GM08714 (cell line): ENCODE measurements around the gene ACSM2B.
"Not testable (repeated sequence)": the region's sequence is repeated elsewhere in the genome, so short reads cannot be mapped to it uniquely, and the experiment has no call there.

Experiments used
- H3K4me3 ChIP-seq: fragments of 200-500 bp; sonication (Bioruptor generic); 2 replicates; pipeline ENCODE4 v1.5.1; 2014; ENCODE audit warnings: mild to moderate bottlenecking, low read length, inconsistent platforms
- ZNF274 ChIP-seq: IDR thresholded peaks from 2 replicates; pipeline ENCODE4 v1.6.1; 2012; ENCODE audit warnings: mild to moderate bottlenecking, low read depth, low read length

Gene ACSM2B

DNA sequence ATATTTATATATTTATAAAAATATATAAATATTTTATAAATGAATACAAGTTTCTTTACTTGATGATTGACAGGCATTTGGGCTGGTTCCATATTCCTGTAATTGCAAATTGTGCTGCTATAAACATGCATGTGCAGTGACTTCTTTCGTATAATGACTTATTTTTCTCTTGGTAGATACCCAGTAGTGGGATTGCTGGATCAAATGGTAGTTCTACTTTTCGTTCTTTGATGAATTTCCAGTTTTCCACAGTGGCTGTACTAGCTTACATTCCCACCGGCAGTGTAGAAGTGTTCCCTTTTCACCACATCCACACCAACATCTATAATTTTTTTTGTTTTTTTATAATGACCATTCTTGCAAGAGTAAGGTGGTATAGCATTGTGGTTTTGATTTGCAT is 7.8 kb downstream of the ACSM2B start:
- no peak for TF ChIP-seq ZNF274

GRCh38 chr16:20566864-20567263 is 9.3 kb downstream of the ACSM2B start:
- TF ChIP-seq ZNF274 = no peak
- H3K4me3 ChIP-seq = no peak overlapping the region

More for the DNA sequence above, 7.8 kb downstream of the ACSM2B start:
- H3K4me3 ChIP-seq = no peak overlapping the region

GRCh38 chr16:20565334-20565733 is 10.8 kb downstream of the ACSM2B start:
- H3K4me3 ChIP-seq = not testable (repeated sequence)

GRCh38 chr16:20564218-20564617 is 11.9 kb downstream of the ACSM2B start:
- not testable (repeated sequence) for H3K4me3 ChIP-seq

- not testable (repeated sequence) for H3K4me3 ChIP-seq
These were observed 20.5 kb downstream of the ACSM2B start for GRCh38 chr16:20555628-20556027.

DNA sequence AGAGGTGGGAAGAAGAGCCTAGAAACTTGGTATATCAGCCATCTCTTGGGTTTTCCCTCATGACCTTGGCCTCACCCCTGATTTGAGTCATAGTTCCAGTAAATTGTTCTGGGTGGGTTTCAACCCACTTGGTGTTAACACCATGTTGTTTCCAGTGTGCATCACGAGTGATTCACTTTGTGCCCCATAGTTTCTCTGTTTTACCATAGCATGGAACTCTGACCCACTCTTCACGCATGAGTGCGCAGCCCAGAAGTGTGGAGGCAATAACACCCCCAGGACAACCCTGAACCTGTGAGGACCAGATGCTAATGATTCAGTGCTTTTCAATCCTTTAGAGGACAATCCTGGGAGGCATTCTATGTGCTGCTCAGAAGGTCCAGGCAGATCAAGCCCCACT is 21.5 kb downstream of the ACSM2B start:
- H3K4me3 ChIP-seq = not testable (repeated sequence)

DNA sequence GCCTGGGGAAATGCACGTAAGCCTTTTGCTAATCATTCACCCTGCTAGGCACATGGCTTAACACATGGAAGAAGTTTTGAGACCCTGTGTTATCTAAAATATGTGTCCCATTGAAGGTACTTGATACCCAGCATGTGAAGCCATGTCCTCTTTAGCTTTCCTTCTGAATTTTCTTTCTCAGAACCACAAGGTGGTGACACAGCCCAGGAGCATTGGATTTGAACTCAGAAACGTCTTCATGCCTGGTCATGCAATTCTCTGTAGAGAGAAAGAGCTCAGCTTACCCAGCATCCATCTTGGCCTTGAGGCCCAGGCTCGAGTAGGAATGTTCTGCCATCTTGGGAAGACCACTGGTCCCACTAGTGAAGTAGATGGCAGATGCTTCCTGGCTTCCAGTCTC is 22.7 kb downstream of the ACSM2B start:
- H3K4me3 ChIP-seq = not testable (repeated sequence)

DNA sequence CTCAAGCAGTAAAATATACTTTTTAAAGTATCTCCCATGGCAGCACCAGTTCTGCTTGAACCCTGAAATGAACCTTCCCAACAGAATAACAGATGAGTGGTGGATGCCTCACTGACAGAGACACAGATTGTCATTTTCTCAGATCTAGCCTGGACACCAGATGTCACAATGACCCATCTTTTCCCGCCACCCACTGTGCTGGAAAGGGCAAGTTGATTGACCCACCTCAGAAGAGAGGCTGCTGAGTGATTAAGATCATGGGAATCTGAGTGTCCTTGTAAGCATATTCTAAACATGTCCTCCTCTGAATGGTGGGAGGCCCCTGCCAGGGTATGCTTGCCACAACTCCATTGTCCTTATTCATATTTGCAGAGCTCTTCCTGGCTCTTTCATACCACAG is 29.2 kb downstream of the ACSM2B start:
- H3K4me3 ChIP-seq = not testable (repeated sequence)

- H3K4me3 ChIP-seq = not testable (repeated sequence)
These were observed 29.8 kb downstream of the ACSM2B start for GRCh38 chr16:20546278-20546853.

DNA sequence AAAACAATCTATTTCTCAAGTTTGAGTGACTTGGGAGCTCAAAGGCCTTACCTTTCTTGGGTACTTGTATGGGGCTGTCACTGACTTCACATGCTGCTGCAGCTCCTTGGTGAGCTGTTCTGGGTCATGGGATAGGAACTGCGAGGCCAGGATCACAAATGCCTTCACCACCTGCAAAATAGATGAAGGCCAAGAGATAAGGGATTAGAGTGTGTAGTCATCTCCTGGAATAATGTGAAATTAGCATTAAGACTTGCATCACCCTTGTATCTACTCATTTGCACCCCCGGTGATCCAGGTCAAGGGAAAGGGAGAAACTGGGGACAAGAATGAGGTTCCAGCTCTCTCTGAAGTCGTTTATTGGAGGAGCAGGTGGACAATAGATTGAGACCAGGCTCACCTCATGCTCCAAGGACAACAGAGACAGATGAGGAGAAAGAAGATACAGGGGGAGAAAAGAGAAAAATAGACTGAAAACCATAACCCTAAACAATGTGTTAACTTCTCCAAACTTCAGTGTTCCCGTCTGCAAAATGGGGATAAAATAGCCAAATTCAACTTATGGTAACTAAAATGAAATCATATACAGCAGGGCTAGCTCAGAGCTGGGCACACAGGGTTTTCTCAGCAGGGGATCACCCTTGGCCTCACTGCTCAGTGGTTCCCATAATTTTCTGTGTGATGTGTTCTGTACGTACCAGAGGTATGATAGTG is 35.4 kb downstream of the ACSM2B start:
- not testable (repeated sequence) for H3K4me3 ChIP-seq

DNA sequence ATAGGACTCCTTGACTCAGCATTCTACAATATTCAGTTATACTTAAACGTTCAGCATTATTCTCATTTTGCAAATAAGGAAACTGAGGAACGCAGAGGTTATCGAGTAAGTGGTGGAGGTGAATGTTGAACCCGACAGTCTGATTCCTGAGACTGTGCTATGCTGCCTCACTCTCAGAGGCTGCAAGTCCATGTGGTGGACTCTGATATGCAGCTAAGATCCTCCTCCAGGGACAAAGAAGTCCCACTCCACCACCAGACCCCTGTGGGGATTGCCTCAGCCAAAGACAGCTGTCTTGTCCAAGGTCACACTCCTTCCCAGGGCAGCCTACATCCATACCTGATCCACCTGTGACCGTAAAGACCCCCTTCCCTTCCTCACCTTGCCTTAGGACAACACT is 37.5 kb downstream of the ACSM2B start:
- no peak for TF ChIP-seq ZNF274
- no peak overlapping the region for H3K4me3 ChIP-seq

GRCh38 chr16:20538181-20538580 is 38.0 kb downstream of the ACSM2B start:
- TF ChIP-seq ZNF274 = no peak
- no peak overlapping the region for H3K4me3 ChIP-seq

GRCh38 chr16:20536669-20537068 is 39.5 kb downstream of the ACSM2B start:
- not testable (repeated sequence) for H3K4me3 ChIP-seq

DNA sequence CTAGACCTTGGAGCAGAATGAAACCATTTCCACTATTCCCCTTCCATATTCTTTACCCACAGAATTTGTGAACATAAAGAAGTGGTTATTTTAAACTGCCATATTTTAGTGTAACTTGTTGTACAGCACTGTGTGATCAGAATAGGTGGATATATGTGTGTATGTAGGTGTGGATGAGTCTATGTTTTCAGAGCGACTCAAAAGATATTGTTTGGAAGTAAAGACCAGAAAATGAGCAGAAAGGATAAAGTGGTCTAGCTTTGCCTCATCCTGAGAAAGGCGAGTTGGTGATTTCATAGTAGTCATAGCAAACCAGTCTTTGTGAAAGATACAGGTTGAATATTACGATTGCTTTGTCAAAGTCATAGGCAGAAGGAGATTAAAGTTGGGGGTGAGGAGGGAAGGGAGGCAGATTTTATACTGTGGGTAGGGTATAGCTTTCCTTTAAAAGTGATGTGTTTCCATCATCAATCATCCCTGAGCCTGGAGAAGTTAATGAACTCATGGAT is 43.8 kb downstream of the ACSM2B start:
- H3K4me3 ChIP-seq = not testable (repeated sequence)

DNA sequence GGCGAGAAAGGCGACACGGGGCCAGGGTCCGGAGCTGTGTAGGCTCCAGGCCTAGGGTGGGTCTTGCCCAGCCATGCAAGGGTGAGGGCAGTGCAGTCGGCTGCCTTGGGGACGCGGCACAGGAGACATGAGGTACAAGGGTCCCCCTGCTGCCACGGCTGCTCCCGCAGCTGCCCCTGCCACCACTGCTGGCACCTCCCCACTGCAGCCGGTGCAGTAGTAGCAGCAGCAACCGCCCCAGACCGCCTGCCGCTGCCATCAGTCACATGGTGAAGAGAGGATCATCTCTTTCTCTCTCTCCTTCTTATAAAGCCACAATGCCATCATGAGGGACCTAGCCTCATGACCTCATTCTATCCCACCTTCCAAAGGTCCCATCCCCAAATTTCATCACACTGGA is 44.4 kb downstream of the ACSM2B start:
- not testable (repeated sequence) for H3K4me3 ChIP-seq

DNA sequence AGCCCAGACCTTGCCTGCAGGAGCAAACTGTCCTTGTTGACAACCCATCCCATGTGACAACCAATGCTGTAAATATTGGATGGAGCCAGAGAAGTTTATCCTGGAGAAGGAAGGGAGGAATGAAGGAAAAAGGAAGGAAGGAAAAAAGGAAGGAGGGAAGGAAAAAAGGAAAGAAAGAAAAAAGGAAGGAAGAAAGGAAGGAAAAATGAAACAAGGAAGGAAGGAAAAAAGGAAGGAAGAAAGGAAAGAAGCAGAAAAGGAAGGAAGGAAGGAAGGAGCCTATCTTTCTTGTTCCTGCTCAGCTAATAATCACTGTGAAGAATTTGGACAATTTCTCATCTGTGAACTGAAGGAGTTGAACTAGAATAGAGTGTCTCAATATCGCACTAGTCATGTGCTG is 56.1 kb downstream of the ACSM2B start:
- no peak for TF ChIP-seq ZNF274
- H3K4me3 ChIP-seq = no peak overlapping the region

DNA sequence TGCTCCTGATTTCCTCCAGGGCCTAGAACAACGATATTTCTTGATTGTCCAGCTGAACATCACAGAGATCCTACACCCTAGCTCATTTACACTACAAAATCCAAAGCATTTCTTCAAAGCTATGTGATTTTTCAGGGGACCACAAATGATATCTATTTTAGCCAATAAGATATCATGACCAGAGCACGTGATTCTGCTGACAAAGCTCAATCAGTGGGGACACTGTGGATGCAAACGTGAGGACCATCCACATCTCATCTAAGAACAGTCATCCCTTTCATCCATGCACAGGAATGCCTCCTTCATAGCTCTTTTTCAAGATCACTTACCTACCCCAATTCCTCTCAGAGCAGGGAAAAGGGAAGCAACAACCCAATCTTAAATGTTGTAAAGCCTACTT is 56.9 kb downstream of the ACSM2B start:
- no peak for TF ChIP-seq ZNF274
- no peak overlapping the region for H3K4me3 ChIP-seq
